GM23248 (cell line): Measurements from ENCODE around the gene CDYL.

Experiments
- EZH2 ChIP-seq: fragments of 200-600 bp; sonication (generic); IDR thresholded peaks from 2 replicates; pipeline ENCODE4 v1.6.1; 2018; ENCODE audit warnings: antibody characterized with exemption, mild to moderate bottlenecking; ENCODE audit not compliant: insufficient read depth, poor library complexity, severe bottlenecking
- EZH2phosphoT487 ChIP-seq: fragments of 200-600 bp; sonication (generic); IDR thresholded peaks from 2 replicates; pipeline ENCODE4 v1.6.1; 2018; ENCODE audit warnings: antibody characterized with exemption, moderate library complexity, mild to moderate bottlenecking, low read depth; ENCODE audit not compliant: insufficient read depth

DNA sequence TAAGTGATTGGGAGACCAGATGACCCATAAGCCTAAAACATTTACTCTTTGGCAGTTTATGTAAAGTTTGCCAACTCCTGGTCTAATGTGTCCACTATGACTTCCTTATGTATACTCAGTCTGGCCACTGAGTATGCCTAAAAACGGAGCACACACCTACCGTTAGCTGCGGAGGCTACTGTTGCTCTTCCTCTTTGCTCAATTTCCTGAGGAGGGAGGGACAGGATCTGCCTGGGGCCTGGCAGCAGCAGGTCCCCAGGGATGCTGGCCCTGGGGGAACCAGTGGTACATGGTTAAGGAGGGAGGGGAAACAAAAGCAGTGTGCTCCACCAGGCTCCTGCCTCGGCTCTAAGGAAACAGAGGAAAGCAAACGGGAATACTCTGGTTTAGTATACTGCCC is 113.5 kb downstream of the CDYL start:
- no peak for TF ChIP-seq EZH2
- no peak for TF ChIP-seq EZH2phosphoT487
